HG02981 (cell line): ENCODE measurements around the gene CYSTM1.

Source experiments
- ATAC-seq: cut with Tn5 transposase; IDR thresholded peaks from one replicate; pipeline ENCODE4 v1.9.1; 2021; ENCODE audit warnings: mild to moderate bottlenecking, moderate library complexity; ENCODE audit not compliant: unreplicated experiment

The CYSTM1 gene

DNA sequence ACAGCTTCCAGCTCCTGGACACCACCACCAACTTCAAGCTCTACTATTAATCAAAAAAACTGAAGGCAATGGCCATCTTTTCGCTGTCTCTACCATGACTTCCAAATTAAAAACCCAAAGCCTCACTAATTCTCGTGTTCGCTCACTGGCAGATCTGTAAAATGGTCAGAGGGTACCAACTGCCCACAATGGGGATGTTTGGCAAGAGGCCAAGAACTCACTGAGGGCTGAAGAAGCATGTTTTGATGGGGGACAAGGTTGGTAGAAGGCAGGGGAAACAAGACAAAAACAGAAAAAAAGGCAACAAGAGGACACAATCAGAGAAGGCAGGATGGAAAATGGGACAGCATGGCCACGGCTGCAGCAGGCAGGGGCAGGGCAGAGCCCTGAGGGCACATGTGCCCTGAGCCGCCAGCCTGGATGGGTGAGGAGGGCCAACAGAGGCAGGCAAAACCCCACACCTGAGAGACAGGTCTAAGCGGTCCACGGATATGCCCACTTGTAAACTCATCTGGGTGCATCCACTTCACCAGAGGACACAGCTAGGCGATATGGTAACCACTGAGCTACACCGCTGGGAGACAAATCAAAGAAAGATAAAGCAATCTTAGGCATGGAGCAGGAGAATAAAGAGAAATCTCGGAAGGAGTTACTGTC, 77.6 kb downstream of the CYSTM1 start:
- ATAC-seq = no peak

DNA sequence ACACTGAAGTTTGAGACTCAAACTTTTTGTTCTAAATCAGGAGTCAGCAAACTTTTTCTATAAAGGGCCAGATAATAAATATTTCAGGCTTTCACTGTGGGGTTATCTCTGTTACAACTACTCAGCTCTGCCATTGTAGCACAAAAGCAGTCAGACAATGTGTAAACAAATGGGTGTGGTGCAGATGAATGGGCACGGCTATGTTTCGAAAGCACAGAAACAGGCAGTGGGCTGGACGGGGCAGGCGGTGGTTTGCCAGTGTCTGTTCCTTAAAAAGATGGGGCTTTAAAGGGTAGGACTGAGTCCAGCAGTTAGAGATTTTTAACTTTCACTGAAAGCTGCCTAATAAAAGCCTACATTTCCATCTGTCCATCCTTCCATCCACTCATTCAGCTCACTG, 79.0 kb downstream of the CYSTM1 start:
- no peak for ATAC-seq

GRCh38 chr5:140255460-140256157, 80.6 kb downstream of the CYSTM1 start:
- ATAC-seq = no peak

DNA sequence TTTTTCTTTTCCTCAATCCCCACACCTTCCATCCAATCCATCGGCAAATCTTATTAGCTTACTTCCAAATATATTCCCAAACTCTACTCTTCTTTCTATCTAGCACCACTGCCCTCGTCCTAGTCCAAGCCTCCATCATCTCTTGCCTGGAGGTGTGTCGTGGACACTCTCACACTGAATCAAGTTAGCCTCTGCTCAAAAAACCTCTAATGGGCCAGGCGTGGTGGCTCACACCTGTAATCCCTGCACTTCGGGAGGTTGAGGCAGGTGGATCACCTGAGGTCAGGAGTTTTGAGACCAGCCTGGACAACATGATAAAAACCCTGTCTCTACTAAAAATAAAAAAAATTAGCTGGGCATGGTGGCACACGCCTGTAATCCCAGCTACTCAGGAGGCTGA, 81.7 kb downstream of the CYSTM1 start:
- ATAC-seq = no peak

DNA sequence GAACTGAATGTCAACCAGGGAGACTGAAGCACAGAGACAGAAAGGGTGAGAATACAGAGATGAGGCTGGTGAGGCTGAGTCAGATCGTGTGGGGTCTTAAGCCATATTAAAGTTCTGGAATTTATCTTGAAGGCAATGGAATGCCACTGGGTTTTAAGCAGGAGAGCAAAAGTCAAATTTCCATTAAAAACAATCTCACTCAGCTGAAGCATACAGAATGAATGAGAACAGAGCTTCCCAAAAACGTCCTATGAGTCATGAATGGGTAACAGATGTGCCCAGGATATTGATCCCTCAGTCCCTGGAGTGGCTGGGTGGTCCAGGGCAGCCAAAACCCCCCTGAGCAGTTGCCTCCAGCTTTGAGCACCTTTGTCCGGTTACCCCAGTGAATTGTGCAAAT, 83.0 kb downstream of the CYSTM1 start:
- ATAC-seq = no peak

DNA sequence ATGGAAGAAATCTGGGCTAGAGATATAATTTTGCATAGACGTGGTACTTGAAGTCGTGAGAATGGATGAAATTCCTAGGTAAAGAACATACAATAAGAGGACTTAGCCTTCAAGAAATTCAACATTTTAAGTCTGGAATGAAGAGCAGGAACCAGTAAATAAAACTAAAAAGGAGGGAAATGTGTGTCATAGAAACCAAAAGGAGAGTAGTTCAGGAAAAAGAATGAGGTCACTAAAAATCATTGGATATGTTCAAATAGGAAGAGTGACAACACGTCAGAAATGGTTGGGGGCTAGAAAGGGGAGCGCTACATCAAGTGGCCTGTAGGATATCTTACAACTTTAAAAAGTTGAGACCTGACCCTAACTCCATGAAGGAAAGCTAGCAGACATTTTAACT, 83.9 kb downstream of the CYSTM1 start:
- ATAC-seq = no peak

DNA sequence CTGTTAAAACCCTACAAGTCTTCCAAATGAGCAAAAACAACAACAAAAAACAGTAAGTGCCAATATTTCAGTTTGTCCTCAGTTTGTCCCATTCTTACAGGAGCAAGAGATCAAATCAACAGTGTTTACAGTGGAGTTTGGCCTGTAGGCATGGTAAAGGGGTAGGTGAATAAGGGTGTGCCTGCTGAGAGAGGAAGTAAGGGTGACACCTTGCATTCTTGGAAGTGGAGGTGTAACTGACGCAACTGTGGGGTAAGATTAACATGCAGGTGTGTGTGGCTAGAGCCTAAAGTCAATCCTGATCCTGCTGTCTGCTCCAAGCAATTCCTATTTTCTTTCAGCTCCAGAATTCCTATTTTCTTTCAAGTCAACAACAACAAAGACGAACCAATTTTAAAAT, 84.5 kb downstream of the CYSTM1 start:
- no peak for ATAC-seq

- no peak for ATAC-seq
Measured at GRCh38 chr5:140260089-140260656, 85.2 kb downstream of the CYSTM1 start.

- no peak for ATAC-seq
Measured at GRCh38 chr5:140261403-140262171, 86.6 kb downstream of the CYSTM1 start.

- ATAC-seq = no peak
Measured at GRCh38 chr5:140262221-140262620, 87.2 kb downstream of the CYSTM1 start.

DNA sequence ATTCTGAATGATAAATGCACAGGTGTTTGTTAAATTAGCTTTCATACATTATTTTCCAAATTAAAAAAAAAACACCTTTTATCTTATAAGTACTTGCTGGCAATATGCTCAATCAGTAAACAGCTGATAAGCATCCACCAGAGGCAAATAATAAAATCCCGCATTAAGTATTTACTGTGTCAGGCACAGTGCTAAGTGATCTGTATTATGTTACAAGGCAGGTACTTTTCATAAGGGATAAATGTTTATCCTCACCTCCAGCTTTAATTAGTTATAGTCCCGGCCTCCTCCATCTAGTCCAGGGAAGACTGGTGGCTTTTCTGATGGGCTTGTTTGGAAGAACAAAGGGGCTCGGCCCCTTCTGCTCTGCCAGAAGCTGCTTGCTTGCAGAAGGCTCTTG, 87.9 kb downstream of the CYSTM1 start:
- no peak for ATAC-seq

DNA sequence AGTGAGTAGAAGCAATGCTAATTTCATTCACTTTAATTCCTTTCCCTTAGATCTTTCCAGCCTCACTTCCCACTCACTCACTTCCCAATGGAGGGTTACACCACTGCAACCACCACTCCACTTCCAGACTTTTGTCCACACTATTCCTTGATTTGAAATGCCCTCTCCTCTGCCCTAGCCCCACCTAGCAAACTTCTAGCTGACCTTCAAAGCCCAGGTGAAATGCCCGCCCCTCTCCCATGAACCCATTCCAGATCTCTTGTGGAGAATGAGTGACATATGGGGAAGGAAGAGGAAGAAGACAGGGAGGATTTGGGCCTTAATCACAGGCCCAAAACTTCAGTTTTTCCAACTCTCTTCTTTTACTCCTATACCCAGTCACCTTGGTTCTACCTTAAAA, 90.9 kb downstream of the CYSTM1 start:
- no peak for ATAC-seq

DNA sequence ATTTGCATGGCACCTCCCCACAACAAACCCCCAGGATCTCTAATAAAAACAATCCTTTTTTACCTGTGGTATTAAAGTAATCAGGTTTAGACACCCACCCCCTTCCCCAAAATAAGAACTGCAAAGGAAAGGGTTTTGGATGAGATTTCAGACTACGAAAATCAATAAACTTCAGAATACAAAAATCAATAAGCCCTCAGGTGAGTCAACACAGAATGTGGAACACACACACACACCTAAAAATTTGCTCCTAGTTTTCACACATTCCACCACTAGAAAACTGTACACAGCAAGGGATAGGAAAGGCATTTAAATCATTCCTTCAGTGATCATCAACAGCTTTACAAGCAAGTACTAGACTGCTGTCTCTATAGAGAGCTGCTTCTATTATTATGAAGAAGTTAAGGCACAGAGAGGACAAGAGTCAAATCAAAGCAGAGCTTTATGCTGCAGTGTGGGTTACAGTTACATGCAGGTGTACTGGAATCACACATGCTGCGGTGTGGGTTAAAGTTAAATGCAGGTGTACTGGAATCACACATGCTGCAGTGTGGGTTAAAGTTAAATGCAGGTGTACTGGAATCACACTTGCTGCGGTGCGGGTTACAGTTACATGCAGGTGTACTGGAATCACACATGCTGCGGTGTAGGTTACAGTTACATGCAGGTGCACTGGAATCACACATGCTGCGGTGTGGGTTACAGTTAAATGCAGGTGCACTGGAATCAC, 91.6 kb downstream of the CYSTM1 start:
- no peak for ATAC-seq

- no peak for ATAC-seq
Measured at GRCh38 chr5:140267201-140267540, 92.2 kb downstream of the CYSTM1 start.

DNA sequence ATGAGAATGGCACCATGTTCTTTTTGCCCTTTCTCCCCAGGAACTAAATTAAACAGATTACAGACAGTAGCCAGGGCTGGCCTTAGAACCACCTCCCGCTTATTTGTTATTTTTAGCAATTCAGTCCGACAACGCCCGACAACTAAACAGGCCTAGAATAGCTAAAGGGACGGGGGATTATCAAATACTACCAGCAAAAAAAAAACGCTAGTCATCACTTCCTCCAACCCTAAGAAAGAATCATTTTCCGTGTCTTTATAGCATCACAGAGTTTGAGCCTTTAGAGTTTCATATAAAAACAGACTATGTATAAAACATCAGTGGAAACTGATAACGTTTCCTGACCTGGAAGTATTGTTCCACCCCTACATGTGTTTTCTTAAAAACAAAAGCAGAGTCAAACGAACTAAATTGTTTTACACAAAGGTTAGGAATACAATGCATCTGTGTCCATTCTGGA, 92.6 kb downstream of the CYSTM1 start:
- ATAC-seq = no peak

- ATAC-seq = no peak
Measured at GRCh38 chr5:140270008-140270407, 95.0 kb downstream of the CYSTM1 start.

DNA sequence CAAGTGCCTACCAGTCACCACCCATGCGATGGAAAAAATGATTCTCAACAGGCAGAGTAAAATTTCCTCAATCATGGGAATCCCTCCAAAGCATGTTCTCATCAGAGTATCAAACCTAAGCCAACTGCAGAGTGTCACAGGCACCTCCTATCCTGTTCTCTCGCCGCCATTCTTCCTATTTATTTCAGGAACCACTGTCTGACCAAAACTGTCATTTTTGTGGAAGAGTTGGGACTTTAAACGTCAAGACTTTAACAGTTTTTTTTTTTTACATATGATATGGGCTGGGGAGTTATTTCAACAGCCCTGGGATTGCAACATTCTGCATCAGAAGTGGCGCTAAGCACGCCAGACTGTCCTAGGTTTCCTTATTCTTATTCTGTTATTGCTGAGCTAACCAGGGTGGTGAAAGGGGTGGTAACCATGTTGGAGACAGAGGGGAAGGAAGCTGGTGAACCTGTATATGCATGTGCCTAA, 98.5 kb downstream of the CYSTM1 start:
- no peak for ATAC-seq

DNA sequence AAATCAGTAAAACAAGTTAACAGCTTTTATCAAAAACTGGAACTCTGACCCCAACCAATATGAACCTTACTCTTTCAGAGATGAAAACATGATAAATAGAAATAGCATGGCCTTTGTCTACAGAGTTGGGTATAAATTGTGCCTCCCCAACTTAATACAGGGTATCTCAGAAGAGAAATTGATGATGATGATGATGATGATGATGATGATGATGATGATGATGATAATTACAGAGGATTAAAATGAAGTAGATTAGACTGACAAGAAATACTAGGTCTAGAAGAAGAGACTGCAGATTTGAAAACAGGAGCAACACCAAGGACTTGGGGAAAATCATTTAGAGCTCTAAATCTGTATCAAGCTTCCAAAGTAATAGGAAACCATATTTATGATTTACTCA, 100.8 kb downstream of the CYSTM1 start:
- ATAC-seq = no peak

- ATAC-seq = no peak
Measured at GRCh38 chr5:140282266-140282665, 107.3 kb downstream of the CYSTM1 start.

DNA sequence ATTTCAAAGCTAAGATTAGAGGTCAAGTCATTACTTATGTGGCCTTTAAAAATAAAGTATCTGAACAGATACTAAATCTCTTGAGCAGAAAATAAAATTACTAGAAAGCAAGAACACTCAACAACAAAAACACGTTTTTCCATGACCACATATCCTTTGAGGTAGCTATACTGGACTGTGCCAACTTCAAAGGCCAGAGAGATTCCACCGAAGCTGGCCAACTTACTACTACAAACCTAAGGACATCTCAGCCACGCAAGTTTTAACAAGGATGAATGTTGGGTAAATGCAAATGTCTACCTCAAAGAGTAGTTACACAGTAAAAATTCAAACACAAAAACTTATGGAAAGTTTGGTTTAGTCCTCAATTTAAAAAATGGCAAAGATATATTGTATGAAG, 109.0 kb downstream of the CYSTM1 start:
- ATAC-seq = no peak

DNA sequence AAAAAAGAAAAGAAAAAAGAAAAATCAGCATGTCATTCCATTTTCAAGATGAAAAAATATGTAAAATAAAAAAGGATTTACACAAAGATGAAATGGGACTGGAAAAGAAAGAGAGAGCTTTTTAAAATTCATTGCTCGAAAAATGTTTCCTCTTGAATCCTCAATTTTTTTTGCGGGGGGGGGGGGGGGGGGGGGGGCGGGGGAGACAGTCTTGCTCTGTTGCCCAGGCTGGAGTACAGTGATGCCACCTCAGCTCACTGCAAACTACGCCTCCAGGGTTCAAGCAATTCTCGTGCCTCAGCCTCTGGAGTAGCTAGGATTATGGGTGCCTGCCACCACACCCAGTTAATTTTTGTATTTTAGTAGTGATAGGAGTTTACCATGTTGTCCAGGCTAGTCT, 111.4 kb downstream of the CYSTM1 start:
- no peak for ATAC-seq
